Transverse colon (tissue), 4 donors: ENCODE data around the gene PRAF2. TPM values are rescaled to one million over a fixed set of nuclear protein-coding genes. Genes with fewer than 3 reads are reported as not detected.
A peak's percentile ranks its signal among the peaks of the same experiment; 100 is the strongest.

Experiments
- DNase-seq: peaks from one replicate; pipeline ENCODE4 v3.0.0-alpha.2; 2019
- H3K27ac ChIP-seq, 4 donors: fragments of 200-600 bp; sonication (generic); 2 replicates each; pipeline ENCODE4 v1.5.1; 2016 to 2018; ENCODE audit warnings: inconsistent platforms in 4 of 4
- H3K27me3 ChIP-seq: fragments of 200-600 bp; sonication (generic); 2 replicates; pipeline ENCODE4 v1.5.1; 2017; ENCODE audit warnings: inconsistent platforms
- H3K36me3 ChIP-seq, 4 donors: fragments of 200-600 bp; sonication (generic); 2 replicates each; pipeline ENCODE4 v1.5.1; 2017 to 2019; ENCODE audit warnings: inconsistent platforms in 4 of 4
- H3K4me1 ChIP-seq, 4 donors: fragments of 200-600 bp; sonication (generic); 2 replicates each; pipeline ENCODE4 v1.5.1; 2017 to 2020; ENCODE audit warnings: inconsistent platforms in 4 of 4
- H3K4me3 ChIP-seq, 4 donors: fragments of 200-600 bp; sonication (generic); 1 replicate in 1 of 4; 2 replicates in 3 of 4; pipeline versions ENCODE4 v1.5.1 to v1.6.1; 2017 to 2019; ENCODE audit warnings: inconsistent platforms in 4 of 4
- H3K9me3 ChIP-seq, 2 donors: fragments of 200-600 bp; sonication (generic); 2 replicates each; pipeline ENCODE4 v1.5.1; 2017 to 2019; ENCODE audit warnings: inconsistent platforms in 2 of 2
- CTCF ChIP-seq, 5 experiments: fragments of 200-600 bp in 3 of 5; fragments of 450-650 bp in 2 of 5; sonication (generic) in 3 of 5; IDR thresholded peaks; 1 replicate in 2 of 5; 2 replicates in 3 of 5; pipeline ENCODE4 v1.5.1; 2016 to 2017; ENCODE audit warnings: antibody characterized with exemption in 5 of 5, inconsistent platforms in 3 of 5, mild to moderate bottlenecking in 2 of 5, moderate library complexity in 1 of 5
- EP300 ChIP-seq: sonication (generic); formaldehyde crosslinking; IDR thresholded peaks from one replicate; pipeline ENCODE4 v1.6.1; 2017; ENCODE audit warnings: antibody characterized with exemption, low read depth
- POLR2A ChIP-seq: fragments of 450-650 bp; IDR thresholded peaks from one replicate; pipeline ENCODE4 v1.6.1; 2016; ENCODE audit warnings: antibody characterized with exemption, mild to moderate bottlenecking, moderate library complexity
- POLR2AphosphoS5 ChIP-seq, 3 donors: sonication (generic); formaldehyde crosslinking; IDR thresholded peaks; one replicate each; pipeline ENCODE4 v1.6.1; 2016; ENCODE audit warnings: antibody characterized with exemption in 3 of 3
- WGBS, 2 donors: methylation state at CpG; one replicate each; pipeline ENCODE4 v1.1.5; 2018; ENCODE audit warnings: low coverage in 1 of 2; 5-methylcytosine and 5-hydroxymethylcytosine counted together
- in situ Hi-C, 4 donors: fragments of 200-750 bp; cut with MboI; loops; one replicate each; pipeline versions ENCODE4 v1.15.0 to v1.15.1; 2017; ENCODE audit warnings: low sequenced_read_pairs in 3 of 4, low pct_ligation_motif_present in 1 of 4, low pct_unique_long_range_greater_than_20kb in 1 of 4
- intact Hi-C: fragments of 100-400 bp; cut with DNase I; formaldehyde crosslinking; loops from one replicate; pipeline ENCODE4 v1.15.1; 2023; ENCODE audit warnings: low total_unique reads
- total RNA-seq, 4 donors: library from RNA; depleted of rRNA; stranded (reverse); fragments of >200 nt; gene quantifications; one replicate each; pipeline ENCODE4 v1.1.0, GENCODE V29; 2016

The PRAF2 gene
- total RNA-seq, 4 donors from 2014 or later: 3.4 to 16.8 (median 9.2) TPM

- Histone ChIP-seq H3K9me3 (no peaks in the 10 kb centered on the region), H3K4me1 (no peaks in the 10 kb centered on the region), H3K27me3 (no peaks in the 10 kb centered on the region), H3K4me3 (no peak overlapping the region), H3K36me3 (no peaks in the 10 kb centered on the region), H3K27ac (no peak overlapping the region)
- DNase-seq: no peak
- WGBS, 2 donors: 74 to 100% methylated on average over 1 to 2 of the region's 2 CpGs
- in situ Hi-C loops: no loop called here
- intact Hi-C loops: no loop called here
- TF ChIP-seq POLR2A (no peak), EP300 (no peak), CTCF (IDR thresholded peaks at IDR 0.05) (no peak), POLR2AphosphoS5 (IDR thresholded peaks at IDR 0.05) (no peak)
These were observed 34.8 kb upstream of the PRAF2 start for GRCh38 chrX:49108641-49109040.

- in situ Hi-C loops: no loop called here
- Histone ChIP-seq H3K36me3 (no peaks in the 10 kb centered on the region), H3K4me1 (no peaks in the 10 kb centered on the region), H3K27ac (no peak overlapping the region), H3K27me3 (no peaks in the 10 kb centered on the region), H3K4me3 (no peak overlapping the region), H3K9me3 (no peaks in the 10 kb centered on the region)
- peak; percentile 13 to 48 (median 31) for TF ChIP-seq CTCF (IDR thresholded peaks at IDR 0.05)
- TF ChIP-seq POLR2A: no peak
- no peak for DNase-seq
- intact Hi-C loops: no loop called here
- 57% methylated on average over 7 of the region's 7 CpGs; no CpG with 5 or more reads in 1 of the 2 donors for WGBS, 2 donors
These were observed 33.1 kb upstream of the PRAF2 start for GRCh38 chrX:49106930-49107329.

GRCh38 chrX:49106296-49106695 lies 32.5 kb upstream of the PRAF2 start:
- no peak for TF ChIP-seq POLR2AphosphoS5 (IDR thresholded peaks at IDR 0.05)
- TF ChIP-seq EP300: no peak
- no peak for TF ChIP-seq CTCF (IDR thresholded peaks at IDR 0.05)
- TF ChIP-seq POLR2A: no peak
- intact Hi-C loops (no loop called here), in situ Hi-C loops (no loop called here)
- H3K9me3 ChIP-seq: no peaks in the 10 kb centered on the region
- DNase-seq: no peak
- H3K36me3 ChIP-seq: no peaks in the 10 kb centered on the region
- H3K4me1 ChIP-seq: peaks cover 0 to 3% (median 1%) of the 10 kb centered on the region in 4 donors
- 93 to 96% methylated on average over 3 to 4 of the region's 4 CpGs for WGBS, 2 donors
- H3K4me3 ChIP-seq: no peak overlapping the region
- no peak overlapping the region for H3K27ac ChIP-seq
- H3K27me3 ChIP-seq: no peaks in the 10 kb centered on the region

GRCh38 chrX:49103637-49104036 lies 29.8 kb upstream of the PRAF2 start:
- intact Hi-C loops: no loop called here
- Histone ChIP-seq H3K27me3 (no peaks in the 10 kb centered on the region), H3K4me1 (peaks cover 0 to 3% (median 1%) of the 10 kb centered on the region in 4 donors), H3K36me3 (no peaks in the 10 kb centered on the region), H3K9me3 (no peaks in the 10 kb centered on the region), H3K27ac (no peak overlapping the region), H3K4me3 (no peak overlapping the region)
- in situ Hi-C loops: no loop called here
- WGBS, 2 donors: 52% methylated on average over 3 of the region's 3 CpGs; no CpG with 5 or more reads in 1 of the 2 donors
- DNase-seq: no peak
- TF ChIP-seq POLR2A: no peak
- no peak for TF ChIP-seq EP300
- TF ChIP-seq CTCF (IDR thresholded peaks at IDR 0.05): no peak
- TF ChIP-seq POLR2AphosphoS5 (IDR thresholded peaks at IDR 0.05): no peak
